Measurements from ENCODE around the gene NFX1.
"Not testable (repeated sequence)": the region's sequence is repeated elsewhere in the genome, so short reads cannot be mapped to it uniquely, and the experiment has no call there.

The NFX1 gene

GRCh38 chr9:33331377-33331891 lies 41.1 kb downstream of the NFX1 start:
- Histone ChIP-seq H3K27ac (no peak overlapping the region), H3K4me1 (ENCODE audit: control insufficient read depth in 1 of 2, insufficient read depth in 1 of 2, low read depth in 1 of 2, low read length in 1 of 2) (no peaks in the 10 kb centered on the region), H3K27me3 (no peaks in the 10 kb centered on the region), H3K4me3 (ENCODE audit: low read depth in 1 of 2, low read length in 1 of 2) (no peak overlapping the region), H3K9me3 (no peaks in the 10 kb centered on the region), H3K36me3 (peaks cover 85% of the 10 kb centered on the region)
- TF ChIP-seq, protein P1, sequence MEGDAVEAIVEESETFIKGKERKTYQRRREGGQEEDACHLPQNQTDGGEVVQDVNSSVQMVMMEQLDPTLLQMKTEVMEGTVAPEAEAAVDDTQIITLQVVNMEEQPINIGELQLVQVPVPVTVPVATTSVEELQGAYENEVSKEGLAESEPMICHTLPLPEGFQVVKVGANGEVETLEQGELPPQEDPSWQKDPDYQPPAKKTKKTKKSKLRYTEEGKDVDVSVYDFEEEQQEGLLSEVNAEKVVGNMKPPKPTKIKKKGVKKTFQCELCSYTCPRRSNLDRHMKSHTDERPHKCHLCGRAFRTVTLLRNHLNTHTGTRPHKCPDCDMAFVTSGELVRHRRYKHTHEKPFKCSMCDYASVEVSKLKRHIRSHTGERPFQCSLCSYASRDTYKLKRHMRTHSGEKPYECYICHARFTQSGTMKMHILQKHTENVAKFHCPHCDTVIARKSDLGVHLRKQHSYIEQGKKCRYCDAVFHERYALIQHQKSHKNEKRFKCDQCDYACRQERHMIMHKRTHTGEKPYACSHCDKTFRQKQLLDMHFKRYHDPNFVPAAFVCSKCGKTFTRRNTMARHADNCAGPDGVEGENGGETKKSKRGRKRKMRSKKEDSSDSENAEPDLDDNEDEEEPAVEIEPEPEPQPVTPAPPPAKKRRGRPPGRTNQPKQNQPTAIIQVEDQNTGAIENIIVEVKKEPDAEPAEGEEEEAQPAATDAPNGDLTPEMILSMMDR (IDR thresholded peaks at IDR 0.05) = no peak

- no peaks in the 10 kb centered on the region for H3K9me3 ChIP-seq
- no peak overlapping the region for H3K27ac ChIP-seq
- TF ChIP-seq, protein P1 (IDR thresholded peaks at IDR 0.05) = no peak
- H3K4me1 ChIP-seq (ENCODE audit: control insufficient read depth in 1 of 2, insufficient read depth in 1 of 2, low read depth in 1 of 2, low read length in 1 of 2) = no peaks in the 10 kb centered on the region
- H3K27me3 ChIP-seq = no peaks in the 10 kb centered on the region
- H3K4me3 ChIP-seq (ENCODE audit: low read depth in 1 of 2, low read length in 1 of 2) = no peak overlapping the region
- H3K36me3 ChIP-seq = peaks cover 88% of the 10 kb centered on the region
These were observed 41.7 kb downstream of the NFX1 start for GRCh38 chr9:33332011-33332410.

DNA sequence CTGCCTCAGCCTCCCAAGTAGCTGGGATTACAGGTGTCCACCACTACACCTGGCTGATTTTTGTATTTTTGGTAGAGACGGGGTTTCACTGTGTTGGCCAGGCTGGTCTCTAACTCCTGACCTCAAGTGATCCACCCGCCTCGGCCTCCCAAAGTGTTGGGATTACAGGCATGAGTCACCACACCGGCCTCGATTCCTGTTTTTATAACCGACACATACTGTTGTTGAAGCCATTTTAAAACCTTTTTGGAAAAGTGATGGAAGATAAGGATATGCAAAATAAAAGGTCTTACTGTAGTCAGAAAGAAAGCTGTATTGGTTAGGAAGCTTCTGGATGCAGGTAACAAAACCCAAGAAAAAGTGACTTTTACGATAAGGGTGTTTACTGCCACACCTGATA lies 42.6 kb downstream of the NFX1 start:
- H3K4me3 ChIP-seq (ENCODE audit: low read depth in 1 of 2, low read length in 1 of 2); H3K9me3 ChIP-seq; H3K27me3 ChIP-seq; H3K4me1 ChIP-seq (ENCODE audit: control insufficient read depth in 1 of 2, insufficient read depth in 1 of 2, low read depth in 1 of 2, low read length in 1 of 2); H3K27ac ChIP-seq: not testable (repeated sequence)
- H3K36me3 ChIP-seq = peaks cover 87% of the 10 kb centered on the region

- H3K9me3 ChIP-seq = no peaks in the 10 kb centered on the region
- H3K4me3 ChIP-seq (ENCODE audit: low read depth in 1 of 2, low read length in 1 of 2) = no peak overlapping the region
- H3K36me3 ChIP-seq = peaks cover 97% of the 10 kb centered on the region
- TF ChIP-seq, protein P1 (IDR thresholded peaks at IDR 0.05) = no peak
- H3K27me3 ChIP-seq = no peaks in the 10 kb centered on the region
- no peaks in the 10 kb centered on the region for H3K4me1 ChIP-seq (ENCODE audit: control insufficient read depth in 1 of 2, insufficient read depth in 1 of 2, low read depth in 1 of 2, low read length in 1 of 2)
- no peak overlapping the region for H3K27ac ChIP-seq
These were observed 49.9 kb downstream of the NFX1 start for GRCh38 chr9:33340186-33340585.

DNA sequence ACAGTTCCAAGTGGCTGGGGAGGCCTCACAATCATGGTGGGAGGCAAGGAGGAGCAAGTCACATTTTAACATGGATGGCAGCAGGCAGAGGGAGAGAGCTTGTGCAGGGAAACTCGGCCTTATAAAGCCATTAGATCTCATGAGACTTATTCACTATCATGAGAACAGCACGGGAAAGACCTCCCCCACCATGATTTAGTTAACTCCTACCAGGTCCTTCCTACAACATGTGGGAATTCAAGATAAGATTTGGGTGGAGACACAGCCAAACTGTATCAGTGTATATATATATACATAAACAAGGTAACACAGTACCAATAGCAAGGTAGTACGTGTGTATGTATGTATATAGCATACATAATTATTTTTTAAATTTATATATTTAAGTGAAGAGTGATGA lies 50.9 kb downstream of the NFX1 start:
- no peak overlapping the region for H3K4me3 ChIP-seq (ENCODE audit: low read depth in 1 of 2, low read length in 1 of 2)
- no peaks in the 10 kb centered on the region for H3K9me3 ChIP-seq
- TF ChIP-seq, protein P1 (IDR thresholded peaks at IDR 0.05) = no peak
- no peaks in the 10 kb centered on the region for H3K4me1 ChIP-seq (ENCODE audit: control insufficient read depth in 1 of 2, insufficient read depth in 1 of 2, low read depth in 1 of 2, low read length in 1 of 2)
- no peaks in the 10 kb centered on the region for H3K27me3 ChIP-seq
- H3K36me3 ChIP-seq = peaks cover 98% of the 10 kb centered on the region
- H3K27ac ChIP-seq = no peak overlapping the region

- no peak overlapping the region for H3K4me3 ChIP-seq (ENCODE audit: low read depth in 1 of 2, low read length in 1 of 2)
- TF ChIP-seq, protein P1 (IDR thresholded peaks at IDR 0.05) = no peak
- H3K36me3 ChIP-seq = peaks cover 97% of the 10 kb centered on the region
- H3K27me3 ChIP-seq = no peaks in the 10 kb centered on the region
- no peaks in the 10 kb centered on the region for H3K9me3 ChIP-seq
- no peak overlapping the region for H3K27ac ChIP-seq
- peaks cover 0 to 3% of the 10 kb centered on the region in 2 experiments for H3K4me1 ChIP-seq (ENCODE audit: control insufficient read depth in 1 of 2, insufficient read depth in 1 of 2, low read depth in 1 of 2, low read length in 1 of 2)
These were observed 53.8 kb downstream of the NFX1 start for GRCh38 chr9:33344145-33344544.
